GM23338 (cell line): Measurements from ENCODE around the gene SLC39A5. TPM values are rescaled to one million over a fixed set of nuclear protein-coding genes. Genes with fewer than 3 reads are reported as not detected.

Source experiments
- ATAC-seq: fragments of 200-7000 bp; cut with Tn5 transposase; 3 replicates; pipeline ENCODE4 v1.9.1; 2020
- DNase-seq: peaks from one replicate; pipeline ENCODE4 v3.0.0-alpha.2; 2015; ENCODE audit warnings: low spot score
- H2AFZ ChIP-seq: fragments of 200-600 bp; sonication (generic); 2 replicates; pipeline ENCODE4 v1.8.0; 2016; ENCODE audit warnings: antibody characterized with exemption, mild to moderate bottlenecking, moderate library complexity
- H3F3A ChIP-seq: fragments of 200-600 bp; sonication (generic); replicated peaks from 2 replicates; pipeline ENCODE4 v1.8.0; 2017; ENCODE audit warnings: antibody characterized with exemption, mixed run types, low read depth
- H3K27ac ChIP-seq: fragments of 200-600 bp; sonication (generic); 2 replicates; pipeline ENCODE4 v1.6.1; 2016; ENCODE audit warnings: low read depth
- H3K27me3 ChIP-seq: fragments of 200-600 bp; sonication (generic); 2 replicates; pipeline ENCODE4 v1.8.0; 2016; ENCODE audit warnings: mild to moderate bottlenecking, mixed run types, moderate library complexity; ENCODE audit not compliant: insufficient read depth
- H3K36me3 ChIP-seq: fragments of 200-600 bp; sonication (generic); 2 replicates; pipeline ENCODE4 v1.8.0; 2016; ENCODE audit warnings: mild to moderate bottlenecking; ENCODE audit not compliant: insufficient read depth
- H3K4me1 ChIP-seq: fragments of 200-600 bp; sonication (generic); 2 replicates; pipeline ENCODE4 v1.8.0; 2016; ENCODE audit warnings: mild to moderate bottlenecking, moderate library complexity; ENCODE audit not compliant: insufficient read depth
- H3K4me2 ChIP-seq: fragments of 200-600 bp; sonication (generic); 2 replicates; pipeline ENCODE4 v1.7.1; 2017; ENCODE audit warnings: mixed run types
- H3K4me3 ChIP-seq: fragments of 200-600 bp; sonication (generic); 2 replicates; pipeline ENCODE4 v1.6.1; 2016; ENCODE audit warnings: mixed run types
- H3K79me2 ChIP-seq: fragments of 200-600 bp; sonication (generic); replicated peaks from 2 replicates; pipeline ENCODE4 v1.8.0; 2017; ENCODE audit warnings: mild to moderate bottlenecking; ENCODE audit not compliant: insufficient read depth
- H3K9me2 ChIP-seq: fragments of 200-600 bp; sonication (generic); 2 replicates; pipeline ENCODE4 v1.8.0; 2017; ENCODE audit not compliant: insufficient read depth
- H4K20me1 ChIP-seq: fragments of 200-600 bp; sonication (generic); replicated peaks from 2 replicates; pipeline ENCODE4 v1.8.0; 2017; ENCODE audit warnings: mild to moderate bottlenecking; ENCODE audit not compliant: insufficient read depth
- H3K27ac Mint-ChIP-seq: 2 replicates; pipeline ENCODE4 v1.8.0; 2020; ENCODE audit warnings: inconsistent platforms, mild to moderate bottlenecking, moderate library complexity, mixed read lengths
- H3K27me3 Mint-ChIP-seq: 3 replicates; pipeline ENCODE4 v1.8.0; 2022; ENCODE audit warnings: low read depth, mild to moderate bottlenecking, moderate library complexity, mixed read lengths, inconsistent platforms; ENCODE audit not compliant: insufficient read depth, poor library complexity
- H3K36me3 Mint-ChIP-seq: 3 replicates; pipeline ENCODE4 v1.8.0; 2021; ENCODE audit warnings: low read depth, mild to moderate bottlenecking, inconsistent platforms, moderate library complexity, mixed read lengths
- H3K4me1 Mint-ChIP-seq: 3 replicates; pipeline ENCODE4 v1.8.0; 2020; ENCODE audit warnings: mild to moderate bottlenecking, inconsistent platforms, mixed read lengths
- H3K4me3 Mint-ChIP-seq: 3 replicates; pipeline ENCODE4 v1.8.0; 2021; ENCODE audit warnings: moderate library complexity, mild to moderate bottlenecking, inconsistent platforms, mixed read lengths
- H3K9me3 Mint-ChIP-seq: 3 replicates; pipeline ENCODE4 v1.8.0; 2020; ENCODE audit warnings: moderate library complexity, mild to moderate bottlenecking, inconsistent platforms, mixed read lengths
- CREB1 ChIP-seq: fragments of 250-450 bp; sonication (Bioruptor Pico); IDR thresholded peaks from 2 replicates; pipeline ENCODE4 v1.5.0; 2020; ENCODE audit warnings: low read depth, mild to moderate bottlenecking, moderate library complexity
- CTCF ChIP-seq, 2 experiments: fragments of 200-600 bp in 1 of 2; sonication (generic) in 1 of 2; conservative IDR thresholded peaks; 2 replicates each; pipeline versions ENCODE4 v1.5.1 to v1.6.1; 2016 to 2017; ENCODE audit warnings: antibody characterized with exemption in 2 of 2, low read depth in 2 of 2, mild to moderate bottlenecking in 2 of 2, moderate library complexity in 1 of 2
- EZH2 ChIP-seq: fragments of 200-600 bp; sonication (generic); IDR thresholded peaks from one replicate; pipeline ENCODE4 v1.8.0; 2017; ENCODE audit warnings: antibody characterized with exemption, mild to moderate bottlenecking, low read depth; ENCODE audit not compliant: unreplicated experiment
- EZH2phosphoT487 ChIP-seq: fragments of 200-600 bp; sonication (generic); IDR thresholded peaks from one replicate; pipeline ENCODE4 v1.8.1; 2018; ENCODE audit warnings: antibody characterized with exemption; ENCODE audit not compliant: unreplicated experiment
- JUNB ChIP-seq: IDR thresholded peaks from one replicate; pipeline ENCODE4 v1.6.1; 2016; ENCODE audit warnings: antibody characterized with exemption; ENCODE audit not compliant: unreplicated experiment
- NANOG ChIP-seq: IDR thresholded peaks from 2 replicates; pipeline ENCODE4 v1.6.1; 2016; ENCODE audit warnings: antibody characterized with exemption, borderline replicate concordance
- POLR2AphosphoS5 ChIP-seq: IDR thresholded peaks from 2 replicates; pipeline ENCODE4 v1.6.1; 2016; ENCODE audit warnings: antibody characterized with exemption, low read depth
- STAT1 ChIP-seq: IDR thresholded peaks from one replicate; pipeline ENCODE4 v1.6.1; 2016; ENCODE audit warnings: antibody characterized with exemption; ENCODE audit not compliant: unreplicated experiment
- ZNF114 ChIP-seq: fragments of 250-450 bp; sonication (Bioruptor Pico); IDR thresholded peaks from 2 replicates; pipeline ENCODE4 v1.5.0; 2020; ENCODE audit warnings: mild to moderate bottlenecking, moderate library complexity
- ZNF331 ChIP-seq: fragments of 250-450 bp; sonication (Bioruptor Pico); IDR thresholded peaks from 2 replicates; pipeline ENCODE4 v1.5.0; 2020; ENCODE audit warnings: low read depth, mild to moderate bottlenecking, moderate library complexity
- polyA plus RNA-seq: library from polyadenylated mRNA; unstranded; fragments of >200 nt; fragmentation: Nextera tagmentation; extraction: Ambion mirVana; gene quantifications from 2 replicates; pipeline ENCODE4 v1.2.1, GENCODE V29; 2016
- total RNA-seq: library from RNA; depleted of rRNA; stranded (reverse); fragments of >200 nt; shearing (Covaris generic); gene quantifications from 2 replicates; pipeline ENCODE4 v1.2.3, GENCODE V29; 2014
- TF ChIP-seq, protein P1 (sequence below): IDR thresholded peaks from 2 replicates; pipeline ENCODE4 v1.6.1; 2016; ENCODE audit warnings: antibody characterized with exemption
- TF ChIP-seq, protein P2 (sequence below): IDR thresholded peaks from one replicate; pipeline ENCODE4 v1.6.1; 2018; ENCODE audit warnings: antibody characterized with exemption; ENCODE audit not compliant: unreplicated experiment
- TF ChIP-seq, protein P3 (sequence below): fragments of 250-450 bp; sonication (Bioruptor Pico); IDR thresholded peaks from 2 replicates; pipeline ENCODE4 v1.5.0; 2020; ENCODE audit warnings: mild to moderate bottlenecking, moderate library complexity

Gene SLC39A5
- total and polyA plus RNA-seq, 2 experiments from 2014 or later = 0.29 to 0.59 TPM

DNA sequence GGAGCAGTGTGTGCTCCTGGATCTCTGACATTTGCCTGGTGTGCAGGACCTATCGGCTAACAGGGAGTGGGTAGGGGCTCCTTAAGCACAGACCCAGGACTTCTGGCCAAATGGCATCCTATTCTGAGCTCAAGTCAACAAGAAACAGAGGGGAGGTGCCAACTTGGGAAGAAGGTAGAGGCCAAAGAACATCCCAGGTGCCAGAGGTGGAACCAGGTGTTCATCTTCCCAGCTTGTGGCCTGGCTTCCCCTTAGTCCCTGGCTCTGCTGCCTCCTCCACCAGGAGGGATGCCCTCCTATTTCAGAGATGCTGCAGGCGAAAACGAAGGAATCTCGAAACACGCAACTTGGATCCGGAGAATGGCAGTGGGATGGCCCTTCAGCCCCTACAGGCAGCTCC is 6.2 kb downstream of the SLC39A5 start:
- Mint-ChIP-seq H3K27me3 (peaks cover 17% of the 10 kb centered on the region), H3K9me3 (no peaks in the 10 kb centered on the region), H3K4me3 (no peak overlapping the region), H3K4me1 (peaks cover 10% of the 10 kb centered on the region; the same call in 2 of the 3 replicates), H3K36me3 (peaks cover 6% of the 10 kb centered on the region), H3K27ac (no peak overlapping the region)
- peaks cover 4% of the 10 kb centered on the region; the same call in 1 of the 2 replicates for H3F3A ChIP-seq
- H2AFZ ChIP-seq = no peak overlapping the region
- no peak for ATAC-seq
- no peak overlapping the region for H3K4me2 ChIP-seq
- H3K9me2 ChIP-seq = no peaks in the 10 kb centered on the region
- H3K27ac ChIP-seq = no peak overlapping the region
- H3K79me2 ChIP-seq = no peaks in the 10 kb centered on the region
- H3K36me3 ChIP-seq = 0 out of 2 replicates have a peak, but pooled peaks cover 6% of the 10 kb centered on the region
- H4K20me1 ChIP-seq = peaks cover 7% of the 10 kb centered on the region; the same call in 1 of the 2 replicates
- H3K27me3 ChIP-seq = peaks cover 5% of the 10 kb centered on the region; the same call in 1 of the 2 replicates
- no peak for TF ChIP-seq POLR2AphosphoS5
- TF ChIP-seq, protein P1, sequence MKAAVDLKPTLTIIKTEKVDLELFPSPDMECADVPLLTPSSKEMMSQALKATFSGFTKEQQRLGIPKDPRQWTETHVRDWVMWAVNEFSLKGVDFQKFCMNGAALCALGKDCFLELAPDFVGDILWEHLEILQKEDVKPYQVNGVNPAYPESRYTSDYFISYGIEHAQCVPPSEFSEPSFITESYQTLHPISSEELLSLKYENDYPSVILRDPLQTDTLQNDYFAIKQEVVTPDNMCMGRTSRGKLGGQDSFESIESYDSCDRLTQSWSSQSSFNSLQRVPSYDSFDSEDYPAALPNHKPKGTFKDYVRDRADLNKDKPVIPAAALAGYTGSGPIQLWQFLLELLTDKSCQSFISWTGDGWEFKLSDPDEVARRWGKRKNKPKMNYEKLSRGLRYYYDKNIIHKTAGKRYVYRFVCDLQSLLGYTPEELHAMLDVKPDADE = no peak
- no peak for TF ChIP-seq STAT1
- TF ChIP-seq JUNB = no peak
- TF ChIP-seq ZNF331 = no peak
- no peak for TF ChIP-seq CTCF (conservative IDR thresholded peaks at IDR 0.05; ENCODE audit: low read depth in 2 of 2)
- TF ChIP-seq, protein P2, sequence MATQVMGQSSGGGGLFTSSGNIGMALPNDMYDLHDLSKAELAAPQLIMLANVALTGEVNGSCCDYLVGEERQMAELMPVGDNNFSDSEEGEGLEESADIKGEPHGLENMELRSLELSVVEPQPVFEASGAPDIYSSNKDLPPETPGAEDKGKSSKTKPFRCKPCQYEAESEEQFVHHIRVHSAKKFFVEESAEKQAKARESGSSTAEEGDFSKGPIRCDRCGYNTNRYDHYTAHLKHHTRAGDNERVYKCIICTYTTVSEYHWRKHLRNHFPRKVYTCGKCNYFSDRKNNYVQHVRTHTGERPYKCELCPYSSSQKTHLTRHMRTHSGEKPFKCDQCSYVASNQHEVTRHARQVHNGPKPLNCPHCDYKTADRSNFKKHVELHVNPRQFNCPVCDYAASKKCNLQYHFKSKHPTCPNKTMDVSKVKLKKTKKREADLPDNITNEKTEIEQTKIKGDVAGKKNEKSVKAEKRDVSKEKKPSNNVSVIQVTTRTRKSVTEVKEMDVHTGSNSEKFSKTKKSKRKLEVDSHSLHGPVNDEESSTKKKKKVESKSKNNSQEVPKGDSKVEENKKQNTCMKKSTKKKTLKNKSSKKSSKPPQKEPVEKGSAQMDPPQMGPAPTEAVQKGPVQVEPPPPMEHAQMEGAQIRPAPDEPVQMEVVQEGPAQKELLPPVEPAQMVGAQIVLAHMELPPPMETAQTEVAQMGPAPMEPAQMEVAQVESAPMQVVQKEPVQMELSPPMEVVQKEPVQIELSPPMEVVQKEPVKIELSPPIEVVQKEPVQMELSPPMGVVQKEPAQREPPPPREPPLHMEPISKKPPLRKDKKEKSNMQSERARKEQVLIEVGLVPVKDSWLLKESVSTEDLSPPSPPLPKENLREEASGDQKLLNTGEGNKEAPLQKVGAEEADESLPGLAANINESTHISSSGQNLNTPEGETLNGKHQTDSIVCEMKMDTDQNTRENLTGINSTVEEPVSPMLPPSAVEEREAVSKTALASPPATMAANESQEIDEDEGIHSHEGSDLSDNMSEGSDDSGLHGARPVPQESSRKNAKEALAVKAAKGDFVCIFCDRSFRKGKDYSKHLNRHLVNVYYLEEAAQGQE = no peak
- TF ChIP-seq EZH2 = no peak
- TF ChIP-seq NANOG = no peak
- no peak for TF ChIP-seq CREB1
- TF ChIP-seq EZH2phosphoT487 = no peak
- TF ChIP-seq ZNF114 (CRISPR knock-in tag) = no peak
- TF ChIP-seq, protein P3, sequence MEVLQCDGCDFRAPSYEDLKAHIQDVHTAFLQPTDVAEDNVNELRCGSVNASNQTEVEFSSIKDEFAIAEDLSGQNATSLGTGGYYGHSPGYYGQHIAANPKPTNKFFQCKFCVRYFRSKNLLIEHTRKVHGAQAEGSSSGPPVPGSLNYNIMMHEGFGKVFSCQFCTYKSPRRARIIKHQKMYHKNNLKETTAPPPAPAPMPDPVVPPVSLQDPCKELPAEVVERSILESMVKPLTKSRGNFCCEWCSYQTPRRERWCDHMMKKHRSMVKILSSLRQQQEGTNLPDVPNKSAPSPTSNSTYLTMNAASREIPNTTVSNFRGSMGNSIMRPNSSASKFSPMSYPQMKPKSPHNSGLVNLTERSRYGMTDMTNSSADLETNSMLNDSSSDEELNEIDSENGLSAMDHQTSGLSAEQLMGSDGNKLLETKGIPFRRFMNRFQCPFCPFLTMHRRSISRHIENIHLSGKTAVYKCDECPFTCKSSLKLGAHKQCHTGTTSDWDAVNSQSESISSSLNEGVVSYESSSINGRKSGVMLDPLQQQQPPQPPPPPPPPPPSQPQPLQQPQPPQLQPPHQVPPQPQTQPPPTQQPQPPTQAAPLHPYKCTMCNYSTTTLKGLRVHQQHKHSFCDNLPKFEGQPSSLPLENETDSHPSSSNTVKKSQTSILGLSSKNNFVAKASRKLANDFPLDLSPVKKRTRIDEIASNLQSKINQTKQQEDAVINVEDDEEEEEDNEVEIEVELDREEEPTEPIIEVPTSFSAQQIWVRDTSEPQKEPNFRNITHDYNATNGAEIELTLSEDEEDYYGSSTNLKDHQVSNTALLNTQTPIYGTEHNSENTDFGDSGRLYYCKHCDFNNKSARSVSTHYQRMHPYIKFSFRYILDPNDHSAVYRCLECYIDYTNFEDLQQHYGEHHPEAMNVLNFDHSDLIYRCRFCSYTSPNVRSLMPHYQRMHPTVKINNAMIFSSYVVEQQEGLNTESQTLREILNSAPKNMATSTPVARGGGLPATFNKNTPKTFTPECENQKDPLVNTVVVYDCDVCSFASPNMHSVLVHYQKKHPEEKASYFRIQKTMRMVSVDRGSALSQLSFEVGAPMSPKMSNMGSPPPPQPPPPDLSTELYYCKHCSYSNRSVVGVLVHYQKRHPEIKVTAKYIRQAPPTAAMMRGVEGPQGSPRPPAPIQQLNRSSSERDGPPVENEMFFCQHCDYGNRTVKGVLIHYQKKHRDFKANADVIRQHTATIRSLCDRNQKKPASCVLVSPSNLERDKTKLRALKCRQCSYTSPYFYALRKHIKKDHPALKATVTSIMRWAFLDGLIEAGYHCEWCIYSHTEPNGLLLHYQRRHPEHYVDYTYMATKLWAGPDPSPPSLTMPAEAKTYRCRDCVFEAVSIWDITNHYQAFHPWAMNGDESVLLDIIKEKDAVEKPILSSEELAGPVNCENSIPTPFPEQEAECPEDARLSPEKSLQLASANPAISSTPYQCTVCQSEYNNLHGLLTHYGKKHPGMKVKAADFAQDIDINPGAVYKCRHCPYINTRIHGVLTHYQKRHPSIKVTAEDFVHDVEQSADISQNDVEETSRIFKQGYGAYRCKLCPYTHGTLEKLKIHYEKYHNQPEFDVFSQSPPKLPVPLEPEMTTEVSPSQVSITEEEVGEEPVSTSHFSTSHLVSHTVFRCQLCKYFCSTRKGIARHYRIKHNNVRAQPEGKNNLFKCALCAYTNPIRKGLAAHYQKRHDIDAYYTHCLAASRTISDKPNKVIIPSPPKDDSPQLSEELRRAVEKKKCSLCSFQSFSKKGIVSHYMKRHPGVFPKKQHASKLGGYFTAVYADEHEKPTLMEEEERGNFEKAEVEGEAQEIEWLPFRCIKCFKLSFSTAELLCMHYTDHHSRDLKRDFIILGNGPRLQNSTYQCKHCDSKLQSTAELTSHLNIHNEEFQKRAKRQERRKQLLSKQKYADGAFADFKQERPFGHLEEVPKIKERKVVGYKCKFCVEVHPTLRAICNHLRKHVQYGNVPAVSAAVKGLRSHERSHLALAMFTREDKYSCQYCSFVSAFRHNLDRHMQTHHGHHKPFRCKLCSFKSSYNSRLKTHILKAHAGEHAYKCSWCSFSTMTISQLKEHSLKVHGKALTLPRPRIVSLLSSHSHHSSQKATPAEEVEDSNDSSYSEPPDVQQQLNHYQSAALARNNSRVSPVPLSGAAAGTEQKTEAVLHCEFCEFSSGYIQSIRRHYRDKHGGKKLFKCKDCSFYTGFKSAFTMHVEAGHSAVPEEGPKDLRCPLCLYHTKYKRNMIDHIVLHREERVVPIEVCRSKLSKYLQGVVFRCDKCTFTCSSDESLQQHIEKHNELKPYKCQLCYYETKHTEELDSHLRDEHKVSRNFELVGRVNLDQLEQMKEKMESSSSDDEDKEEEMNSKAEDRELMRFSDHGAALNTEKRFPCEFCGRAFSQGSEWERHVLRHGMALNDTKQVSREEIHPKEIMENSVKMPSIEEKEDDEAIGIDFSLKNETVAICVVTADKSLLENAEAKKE (CRISPR knock-in tag) = no peak
- no peak for DNase-seq
- no peak overlapping the region for H3K4me3 ChIP-seq
- H3K4me1 ChIP-seq = no peaks in the 10 kb centered on the region
